Activated naive CD4-positive, alpha-beta T cell treated with anti-CD3 and anti-CD28 coated beads for 36 hours (primary cell): ENCODE results near the gene SHROOM3. TPM values are rescaled to one million over a fixed set of nuclear protein-coding genes. Genes with fewer than 3 reads are reported as not detected.

Experiments
- CTCF ChIA-PET: fragments of 350-600 bp; sonication (Branson Sonifier 250); formaldehyde crosslinking; loops from one replicate; lab custom pipeline; 2021; ENCODE audit warnings: antibody characterized with exemption; lab: Charles Lee
- DNase-seq: peaks from one replicate; pipeline ENCODE4 v3.0.0-alpha.2; 2020
- H3K27ac Mint-ChIP-seq: one replicate; pipeline ENCODE4 v1.8.0; 2021; ENCODE audit warnings: mild to moderate bottlenecking, mixed read lengths
- H3K27me3 Mint-ChIP-seq: one replicate; pipeline ENCODE4 v1.8.0; 2021; ENCODE audit warnings: low read depth, mixed read lengths
- H3K36me3 Mint-ChIP-seq: one replicate; pipeline ENCODE4 v1.8.0; 2021; ENCODE audit warnings: low read depth, mixed read lengths
- H3K4me1 Mint-ChIP-seq: one replicate; pipeline ENCODE4 v1.8.0; 2021; ENCODE audit warnings: low read depth, mixed read lengths
- H3K4me3 Mint-ChIP-seq: one replicate; pipeline ENCODE4 v1.8.0; 2021; ENCODE audit warnings: mild to moderate bottlenecking, moderate library complexity, mixed read lengths
- H3K9me3 Mint-ChIP-seq: one replicate; pipeline ENCODE4 v1.8.0; 2021; ENCODE audit warnings: mixed read lengths
- intact Hi-C: fragments of 100-400 bp; cut with micrococcal nuclease; formaldehyde crosslinking; loops from one replicate; pipeline ENCODE4 v1.15.1; 2023
- total RNA-seq, 2 experiments: library from RNA; stranded (reverse); gene quantifications; one replicate each; pipeline ENCODE4 v1.2.3, GENCODE V29; 2021

Gene SHROOM3
- total RNA-seq, 2 experiments from 2014 or later = 0.12 to 0.21 TPM

DNA sequence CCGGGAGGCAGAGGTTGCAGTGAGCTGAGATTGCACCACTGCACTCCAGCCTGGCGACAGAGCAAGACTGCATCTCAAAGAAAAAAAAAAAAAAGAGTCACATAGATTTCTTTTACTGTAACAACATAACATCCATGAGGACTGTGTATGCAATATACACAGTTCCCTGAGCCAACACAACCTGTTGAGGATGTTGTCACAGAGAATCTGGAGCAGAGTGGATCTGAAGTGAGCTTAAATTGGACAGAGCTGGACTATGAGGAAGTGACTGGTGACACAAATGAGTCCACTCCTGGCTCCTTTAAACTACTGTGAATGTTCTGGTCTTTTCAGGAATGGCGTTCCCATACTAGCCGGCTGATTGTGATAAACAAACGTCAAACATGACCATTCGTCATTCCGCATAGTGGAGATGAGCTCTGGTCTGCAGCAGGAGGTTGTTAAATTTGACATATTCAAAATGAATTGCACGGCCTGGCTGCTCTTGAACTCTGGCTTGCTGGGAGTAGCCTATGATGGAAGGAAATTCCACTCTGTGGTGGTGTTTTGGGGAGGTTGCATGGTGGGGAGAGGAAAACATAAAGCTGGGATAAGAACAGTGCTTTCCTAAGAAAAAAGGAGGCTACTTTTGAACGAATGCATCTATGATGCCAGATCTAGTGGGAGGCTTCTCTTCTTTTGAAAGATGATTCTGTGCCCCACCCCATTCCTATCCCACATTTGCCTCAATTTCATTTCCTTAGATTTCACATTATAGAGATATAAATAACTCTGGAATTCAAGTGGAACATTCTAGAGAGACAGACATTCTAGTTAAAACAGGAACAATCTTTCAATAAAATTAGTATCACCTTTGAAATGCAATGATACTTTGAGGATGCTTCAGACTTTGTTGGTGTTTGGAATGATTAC lies 149.5 kb downstream of the SHROOM3 start:
- H3K27me3 Mint-ChIP-seq = peaks cover 53% of the 10 kb centered on the region
- CTCF ChIA-PET = interaction anchor here (0.6 kb wide), 2 partner anchors 154 to 1959 kb away, joined by 3 read pairs; no protein-coding TSS in a partner anchor

DNA sequence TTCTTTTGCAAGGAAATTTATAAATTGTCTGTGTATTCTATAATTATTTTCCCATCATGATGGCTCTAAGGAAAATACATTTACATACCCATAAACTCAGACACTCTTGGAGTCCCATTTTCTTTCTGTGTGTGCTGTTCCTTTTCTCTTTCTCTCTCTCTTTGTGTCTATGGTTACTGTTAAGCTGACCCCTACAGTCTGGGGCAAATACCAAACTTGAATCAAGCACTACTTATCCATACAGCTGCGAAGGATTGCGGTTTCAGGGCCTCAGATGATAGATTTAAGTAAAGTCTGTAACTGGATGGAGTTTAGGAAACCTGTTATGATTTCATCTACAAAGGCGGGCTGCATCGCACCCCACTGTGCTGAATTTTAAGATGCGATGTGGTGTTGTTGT lies 150.2 kb downstream of the SHROOM3 start:
- peaks cover 50% of the 10 kb centered on the region for H3K27me3 Mint-ChIP-seq
- H3K36me3 Mint-ChIP-seq = no peaks in the 10 kb centered on the region
- CTCF ChIA-PET = interaction anchor here (0.6 kb wide), 2 partner anchors 155 to 217 kb away, joined by 3 read pairs; no protein-coding TSS in a partner anchor
- DNase-seq = no peak
- no peak overlapping the region for H3K4me3 Mint-ChIP-seq
- intact Hi-C loops = no loop called here
- H3K9me3 Mint-ChIP-seq = no peaks in the 10 kb centered on the region
- no peak overlapping the region for H3K27ac Mint-ChIP-seq
- peaks cover 9% of the 10 kb centered on the region for H3K4me1 Mint-ChIP-seq

More for the DNA sequence above, 149.5 kb downstream of the SHROOM3 start:
- Mint-ChIP-seq H3K4me3 (no peak overlapping the region), H3K27ac (no peak overlapping the region), H3K36me3 (no peaks in the 10 kb centered on the region), H3K9me3 (no peaks in the 10 kb centered on the region), H3K4me1 (peaks cover 9% of the 10 kb centered on the region)
- intact Hi-C loops = no loop called here
- DNase-seq = no peak

DNA sequence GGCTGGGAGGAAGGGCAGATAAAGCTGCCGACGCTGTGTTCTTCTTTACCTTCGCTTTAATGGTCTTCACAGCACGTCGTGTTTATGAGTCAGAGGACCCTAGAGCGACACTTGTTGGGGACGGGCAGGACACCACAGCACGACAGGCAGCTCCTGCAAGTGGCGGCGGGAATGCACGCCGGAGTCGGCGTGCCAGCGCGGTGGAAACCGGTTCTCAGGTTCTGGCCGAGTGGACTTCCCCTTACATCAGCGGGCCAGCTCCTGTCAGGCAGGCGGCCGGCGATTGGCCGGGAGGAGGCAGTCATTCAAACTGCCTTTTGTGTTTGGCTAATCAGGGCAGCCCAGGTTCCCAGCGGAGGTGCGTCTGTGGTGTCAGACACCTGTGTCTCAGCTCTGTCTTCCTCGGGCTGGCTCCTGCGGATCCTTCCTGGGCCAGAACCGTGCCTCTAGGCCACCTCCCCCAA lies 150.9 kb downstream of the SHROOM3 start:
- Mint-ChIP-seq H3K4me1 (peaks cover 9% of the 10 kb centered on the region), H3K27me3 (peaks cover 50% of the 10 kb centered on the region), H3K27ac (no peak overlapping the region), H3K9me3 (no peaks in the 10 kb centered on the region), H3K4me3 (peak overlapping the region; percentile 49), H3K36me3 (no peaks in the 10 kb centered on the region)
- intact Hi-C loops = no loop called here
- DNase-seq = peak; percentile 48
- CTCF ChIA-PET = interaction anchor here (0.6 kb wide), 1 partner anchor 218 kb away, joined by 3 read pairs; no protein-coding TSS in a partner anchor

DNA sequence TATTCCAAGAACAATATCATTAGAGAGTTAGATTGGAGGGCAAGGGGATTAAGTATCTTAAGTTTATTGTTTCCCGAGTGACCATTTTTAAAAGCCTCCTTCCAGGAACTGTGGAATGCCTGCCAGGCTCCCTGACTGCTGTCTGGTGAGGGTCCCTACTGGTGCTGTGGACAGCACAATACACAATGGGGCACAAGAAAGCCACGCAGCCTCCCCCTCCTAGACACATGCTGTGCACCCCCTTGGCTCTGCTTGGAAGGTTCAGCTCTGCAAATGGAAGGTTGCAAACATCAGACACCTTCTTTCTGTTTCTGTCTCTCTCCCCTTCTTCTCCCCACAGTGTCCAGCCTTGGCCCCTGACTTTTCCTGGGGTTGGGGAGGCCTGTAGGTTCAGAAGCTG lies 153.2 kb downstream of the SHROOM3 start:
- DNase-seq = no peak
- no peaks in the 10 kb centered on the region for H3K9me3 Mint-ChIP-seq
- no peak overlapping the region for H3K27ac Mint-ChIP-seq
- CTCF ChIA-PET = no interaction called here
- H3K27me3 Mint-ChIP-seq = peaks cover 40% of the 10 kb centered on the region
- H3K4me3 Mint-ChIP-seq = no peak overlapping the region
- intact Hi-C loops = loop anchor here (1.0 kb wide), 1 partner anchor 21 kb away; no protein-coding TSS in a partner anchor
- H3K36me3 Mint-ChIP-seq = no peaks in the 10 kb centered on the region
- peaks cover 9% of the 10 kb centered on the region for H3K4me1 Mint-ChIP-seq

DNA sequence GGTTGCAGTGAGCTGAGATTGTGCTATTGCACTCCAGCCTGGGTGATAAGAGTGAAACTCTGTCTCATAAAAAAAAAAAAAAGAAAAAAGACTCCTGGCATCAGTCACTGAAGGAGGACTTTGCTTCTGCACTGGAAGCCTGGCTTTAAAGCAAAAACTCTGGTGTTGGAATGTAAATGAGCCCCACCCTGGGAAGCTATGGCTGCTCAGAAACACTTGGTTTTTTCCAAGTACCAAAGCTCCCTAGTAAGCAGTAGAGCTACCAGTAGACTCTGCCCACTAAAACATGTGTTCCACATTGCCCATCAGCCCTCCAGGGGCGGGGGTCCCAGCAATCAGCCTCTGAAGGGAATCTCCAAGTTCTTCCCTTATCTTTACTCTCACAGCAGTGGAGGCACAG lies 154.4 kb downstream of the SHROOM3 start:
- H3K9me3 Mint-ChIP-seq = no peaks in the 10 kb centered on the region
- H3K4me1 Mint-ChIP-seq = peaks cover 9% of the 10 kb centered on the region
- CTCF ChIA-PET = interaction anchor here (0.6 kb wide), 1 partner anchor 436 kb away, joined by 6 read pairs; no protein-coding TSS in a partner anchor
- H3K4me3 Mint-ChIP-seq = no peak overlapping the region
- intact Hi-C loops = no loop called here
- no peaks in the 10 kb centered on the region for H3K36me3 Mint-ChIP-seq
- DNase-seq = no peak
- no peak overlapping the region for H3K27ac Mint-ChIP-seq
- peaks cover 38% of the 10 kb centered on the region for H3K27me3 Mint-ChIP-seq

DNA sequence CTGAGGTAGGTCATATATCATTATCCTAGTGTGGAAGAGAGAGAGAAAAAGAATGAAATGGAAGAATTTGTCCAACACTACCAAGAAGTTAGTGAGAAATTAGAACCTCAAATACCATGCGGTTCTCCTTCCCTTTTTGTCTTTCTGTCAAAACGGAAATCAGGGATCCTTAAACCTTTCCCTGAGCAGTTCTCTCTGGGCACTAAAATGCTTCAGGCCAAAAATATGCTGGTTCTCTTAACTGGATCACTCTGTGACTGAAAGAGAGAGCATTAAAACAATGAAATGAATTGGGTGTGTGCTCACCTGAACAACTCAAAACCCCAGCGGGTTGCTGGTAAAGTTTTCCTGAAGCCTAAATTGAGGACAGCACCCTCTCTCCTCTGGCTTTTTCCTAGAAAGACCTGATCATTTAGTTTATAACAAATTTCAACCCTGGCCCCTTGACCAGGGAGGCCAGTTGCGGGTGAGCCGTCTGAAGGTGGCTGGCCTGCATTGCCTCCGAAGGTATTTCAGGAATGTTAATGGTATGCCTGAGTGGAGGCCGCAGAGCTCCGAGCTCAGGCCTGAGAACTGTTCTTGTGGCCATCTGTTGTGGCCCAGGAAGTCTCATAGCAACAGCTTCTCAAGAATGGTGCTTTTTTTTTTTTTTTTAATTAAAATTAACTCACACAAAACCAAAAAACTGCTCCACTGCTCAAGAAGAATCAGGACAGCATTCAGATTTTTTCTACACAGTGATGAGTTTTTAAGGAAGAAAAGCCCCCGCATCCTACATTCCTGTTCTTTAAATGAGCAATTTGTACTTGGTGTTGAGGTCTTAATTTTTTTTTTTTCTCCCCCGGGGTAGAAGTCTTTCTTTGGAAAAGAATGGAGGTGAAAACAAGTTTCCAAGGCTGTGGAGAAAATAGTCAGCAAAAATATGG lies 155.1 kb downstream of the SHROOM3 start:
- intact Hi-C loops = no loop called here
- DNase-seq = no peak
- H3K4me3 Mint-ChIP-seq = no peak overlapping the region
- no peaks in the 10 kb centered on the region for H3K36me3 Mint-ChIP-seq
- peaks cover 32% of the 10 kb centered on the region for H3K27me3 Mint-ChIP-seq
- H3K9me3 Mint-ChIP-seq = no peaks in the 10 kb centered on the region
- no peak overlapping the region for H3K27ac Mint-ChIP-seq
- H3K4me1 Mint-ChIP-seq = peaks cover 9% of the 10 kb centered on the region
- CTCF ChIA-PET = interaction anchor here (0.6 kb wide), 1 partner anchor 435 kb away, joined by 6 read pairs; no protein-coding TSS in a partner anchor

- intact Hi-C loops = no loop called here
- H3K36me3 Mint-ChIP-seq = no peaks in the 10 kb centered on the region
- H3K27ac Mint-ChIP-seq = no peak overlapping the region
- peaks cover 25% of the 10 kb centered on the region for H3K27me3 Mint-ChIP-seq
- H3K4me3 Mint-ChIP-seq = no peak overlapping the region
- no peaks in the 10 kb centered on the region for H3K9me3 Mint-ChIP-seq
- CTCF ChIA-PET = no interaction called here
- H3K4me1 Mint-ChIP-seq = peaks cover 5% of the 10 kb centered on the region
- no peak for DNase-seq
Observed at GRCh38 chr4:76590798-76591281, 155.8 kb downstream of the SHROOM3 start.

DNA sequence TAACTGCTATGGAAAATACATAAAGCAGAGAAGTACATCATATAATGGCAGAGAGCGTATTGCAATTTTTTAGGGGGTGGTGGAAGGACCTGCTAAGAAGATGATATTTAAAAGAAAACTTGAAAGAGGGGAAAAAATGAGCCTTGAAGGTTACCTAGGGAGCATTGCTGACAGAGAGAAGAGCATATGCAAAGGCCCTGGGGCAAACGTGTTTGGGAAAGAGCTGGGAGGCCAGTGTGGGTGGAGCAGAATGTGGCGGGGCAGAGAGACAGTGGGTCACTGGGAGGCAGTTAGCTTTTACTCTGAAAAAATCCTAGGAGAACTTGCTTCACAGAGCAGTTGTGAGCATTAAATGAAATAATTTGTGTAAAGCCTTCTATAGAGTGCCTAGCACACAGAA lies 157.0 kb downstream of the SHROOM3 start:
- H3K4me1 Mint-ChIP-seq = no peaks in the 10 kb centered on the region
- H3K27ac Mint-ChIP-seq = no peak overlapping the region
- H3K36me3 Mint-ChIP-seq = no peaks in the 10 kb centered on the region
- no peaks in the 10 kb centered on the region for H3K9me3 Mint-ChIP-seq
- H3K4me3 Mint-ChIP-seq = no peak overlapping the region
- no peak for DNase-seq
- intact Hi-C loops = no loop called here
- H3K27me3 Mint-ChIP-seq = peaks cover 17% of the 10 kb centered on the region
- CTCF ChIA-PET = no interaction called here

DNA sequence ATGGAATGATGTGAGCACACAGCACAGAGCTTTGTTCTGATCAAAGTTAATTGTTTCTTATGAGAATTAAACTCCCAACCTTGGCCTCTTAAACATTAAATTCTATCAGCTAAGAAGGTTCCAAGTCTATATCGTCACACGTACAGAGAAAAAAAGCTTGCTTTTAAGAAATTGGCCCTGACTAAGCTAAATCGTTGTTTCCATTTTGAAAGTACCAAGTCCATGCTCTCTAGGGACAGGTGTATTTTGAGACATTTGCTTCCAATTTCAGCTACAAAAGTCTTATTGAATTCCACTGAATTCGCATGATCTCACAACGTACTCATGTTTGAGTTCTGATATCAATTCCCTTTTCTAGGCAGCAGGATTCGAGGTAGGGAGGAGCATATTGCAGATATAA lies 157.4 kb downstream of the SHROOM3 start:
- Mint-ChIP-seq H3K27me3 (peaks cover 13% of the 10 kb centered on the region), H3K4me1 (no peaks in the 10 kb centered on the region), H3K36me3 (no peaks in the 10 kb centered on the region), H3K9me3 (no peaks in the 10 kb centered on the region), H3K27ac (no peak overlapping the region), H3K4me3 (no peak overlapping the region)
- CTCF ChIA-PET = no interaction called here
- intact Hi-C loops = no loop called here
- no peak for DNase-seq

GRCh38 chr4:76594173-76594572 lies 159.1 kb downstream of the SHROOM3 start:
- H3K27me3 Mint-ChIP-seq = peaks cover 8% of the 10 kb centered on the region
- H3K4me1 Mint-ChIP-seq = no peaks in the 10 kb centered on the region
- CTCF ChIA-PET = no interaction called here
- H3K36me3 Mint-ChIP-seq = no peaks in the 10 kb centered on the region
- DNase-seq = no peak
- no peak overlapping the region for H3K27ac Mint-ChIP-seq
- no peaks in the 10 kb centered on the region for H3K9me3 Mint-ChIP-seq
- no peak overlapping the region for H3K4me3 Mint-ChIP-seq
- intact Hi-C loops = no loop called here

DNA sequence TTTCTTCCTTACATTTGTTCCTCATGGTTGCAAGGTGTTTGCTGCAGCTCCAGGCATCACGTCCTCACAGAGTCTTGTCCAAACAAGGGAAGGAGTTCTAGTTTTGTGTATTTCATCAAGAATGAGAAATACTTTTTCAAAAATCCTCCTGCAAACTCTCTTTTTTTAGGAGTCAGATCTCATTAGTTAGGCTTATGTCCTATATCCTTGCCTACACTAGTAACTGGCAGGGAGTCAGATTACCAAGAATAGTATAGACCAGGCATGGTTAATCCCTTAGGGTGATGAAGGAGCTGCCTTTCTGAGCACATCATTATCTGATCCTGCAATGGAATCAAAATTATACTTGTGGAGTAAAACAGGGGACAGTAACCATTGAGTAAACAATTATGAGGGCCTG lies 160.4 kb downstream of the SHROOM3 start:
- no peaks in the 10 kb centered on the region for H3K9me3 Mint-ChIP-seq
- H3K27ac Mint-ChIP-seq = no peak overlapping the region
- DNase-seq = no peak
- no peak overlapping the region for H3K4me3 Mint-ChIP-seq
- intact Hi-C loops = no loop called here
- no peaks in the 10 kb centered on the region for H3K4me1 Mint-ChIP-seq
- peaks cover 4% of the 10 kb centered on the region for H3K27me3 Mint-ChIP-seq
- CTCF ChIA-PET = no interaction called here
- H3K36me3 Mint-ChIP-seq = no peaks in the 10 kb centered on the region

DNA sequence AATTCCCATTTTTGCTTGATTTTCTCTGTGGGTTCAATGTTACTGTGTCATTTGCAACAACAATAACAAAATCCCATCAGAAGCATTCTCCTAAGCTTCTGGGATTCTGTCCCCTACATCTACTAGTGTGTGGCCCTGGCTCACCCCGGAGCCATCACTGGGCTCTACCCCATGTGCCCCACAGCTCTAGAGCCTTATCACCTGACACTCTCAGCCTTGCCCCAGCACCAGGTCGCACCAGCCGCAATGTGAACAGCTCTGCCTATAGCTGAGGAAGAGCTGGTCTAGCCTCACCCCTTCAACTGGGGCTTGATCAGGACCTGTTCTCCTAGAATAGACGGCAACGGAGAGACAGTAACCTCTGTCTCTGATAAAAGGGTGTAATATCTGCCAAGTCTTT lies 161.7 kb downstream of the SHROOM3 start:
- Mint-ChIP-seq H3K27ac (no peak overlapping the region), H3K27me3 (peaks cover 4% of the 10 kb centered on the region), H3K4me1 (no peaks in the 10 kb centered on the region), H3K4me3 (no peak overlapping the region), H3K36me3 (no peaks in the 10 kb centered on the region), H3K9me3 (no peaks in the 10 kb centered on the region)
- CTCF ChIA-PET = no interaction called here
- DNase-seq = no peak
- intact Hi-C loops = no loop called here
